ENCODE data around the gene STXBP5.
A peak's percentile ranks its signal among the peaks of the same experiment; 100 is the strongest.

Gene STXBP5

DNA sequence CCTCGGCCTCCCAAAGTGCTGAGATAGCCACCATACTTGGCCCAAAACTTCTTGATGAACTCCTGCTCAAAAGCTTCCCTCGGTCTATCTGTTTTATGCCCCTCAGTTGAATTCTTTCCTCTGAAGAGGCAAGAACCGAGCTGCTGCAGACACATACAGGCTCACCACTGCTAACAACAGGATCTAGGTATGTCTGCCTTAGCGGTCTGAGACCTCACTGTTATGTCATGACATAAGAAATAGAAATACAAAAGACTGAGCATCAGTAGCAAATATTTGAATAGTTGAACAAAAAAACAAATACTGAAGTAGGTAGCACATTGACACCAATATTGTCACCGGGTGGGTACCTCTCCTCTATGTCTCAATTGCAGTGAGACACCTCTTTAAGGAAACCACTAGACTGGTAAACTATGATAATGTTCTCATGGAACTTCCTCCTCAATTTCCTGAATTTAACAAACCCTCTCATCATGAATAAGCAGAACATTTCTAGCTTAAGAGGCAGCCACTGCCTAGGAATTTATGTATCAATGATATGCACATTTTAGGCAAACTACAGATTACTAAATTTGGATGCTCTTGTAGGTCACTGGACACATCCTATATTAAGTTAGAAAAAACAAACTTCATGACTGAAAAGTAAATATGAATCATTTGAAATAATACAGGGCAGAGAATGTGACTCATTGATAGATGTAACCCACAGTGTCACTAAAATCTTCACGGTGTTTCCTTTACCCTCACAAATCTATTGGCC, 9.4 kb upstream of the STXBP5 start:
- WGBS (ENCODE audit: extremely low coverage, insufficient coverage, low lambda C conversion rate) = no CpG with 5 or more reads among the region's 6 CpGs
- Histone ChIP-seq H3K36me3 (ENCODE audit: control insufficient read depth, insufficient read depth, low read length) (no peaks in the 10 kb centered on the region), H3K4me3 (ENCODE audit: low read length) (no peak overlapping the region), H3K4me1 (ENCODE audit: control insufficient read depth, low read depth, low read length) (no peaks in the 10 kb centered on the region), H4K8ac (ENCODE audit: low read depth, low read length) (no peak overlapping the region), H3K79me2 (ENCODE audit: control insufficient read depth, insufficient read depth, low read length) (no peaks in the 10 kb centered on the region), H3K18ac (ENCODE audit: low read length) (no peak overlapping the region), H3K27ac (ENCODE audit: low read depth, low read length) (no peak overlapping the region), H3K4ac (ENCODE audit: low read depth, low read length) (no peak overlapping the region), H2AK5ac (ENCODE audit: low read length) (no peak overlapping the region), H3K9ac (ENCODE audit: low read length) (no peak overlapping the region), H2BK5ac (ENCODE audit: low read length) (no peak overlapping the region), H3K23ac (ENCODE audit: low read length) (no peak overlapping the region), H2BK15ac (replicated peaks; ENCODE audit: low read depth) (no peak overlapping the region), H3K4me2 (ENCODE audit: low read length) (no peak overlapping the region), H3K79me1 (ENCODE audit: low read length) (no peaks in the 10 kb centered on the region), H4K5ac (ENCODE audit: low read length) (no peak overlapping the region), H3K56ac (ENCODE audit: low read length) (no peak overlapping the region), H2BK120ac (ENCODE audit: low read depth, low read length) (no peak overlapping the region), H3K27me3 (ENCODE audit: insufficient read depth, low read length, poor library complexity) (no peaks in the 10 kb centered on the region)
- DNase-seq = no peak

DNA sequence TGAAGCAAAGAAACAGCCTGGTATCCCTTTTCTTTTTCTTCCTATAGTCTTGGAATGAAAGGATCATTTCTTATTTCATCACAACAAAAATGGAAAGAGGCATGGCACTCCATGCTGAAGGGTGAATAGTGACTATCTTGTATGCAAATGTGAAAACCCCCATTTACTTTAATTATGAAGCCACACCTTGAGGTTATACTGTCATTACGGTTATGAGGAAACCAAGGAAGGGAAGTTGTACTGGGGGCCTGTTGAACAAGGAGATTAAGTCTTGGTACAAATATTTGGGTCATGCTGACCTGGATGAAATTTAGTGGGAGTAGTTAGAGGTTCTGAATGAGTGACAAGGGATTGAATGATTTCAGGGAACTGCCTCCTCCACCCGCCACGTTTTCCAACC, 8.7 kb upstream of the STXBP5 start:
- H3K18ac ChIP-seq (ENCODE audit: low read length) = no peak overlapping the region
- no peak overlapping the region for H2BK120ac ChIP-seq (ENCODE audit: low read depth, low read length)
- H4K5ac ChIP-seq (ENCODE audit: low read length) = no peak overlapping the region
- DNase-seq = no peak
- H3K23ac ChIP-seq (ENCODE audit: low read length) = no peak overlapping the region
- no peak overlapping the region for H3K4ac ChIP-seq (ENCODE audit: low read depth, low read length)
- no peaks in the 10 kb centered on the region for H3K79me2 ChIP-seq (ENCODE audit: control insufficient read depth, insufficient read depth, low read length)
- H3K36me3 ChIP-seq (ENCODE audit: control insufficient read depth, insufficient read depth, low read length) = no peaks in the 10 kb centered on the region
- no peaks in the 10 kb centered on the region for H3K4me1 ChIP-seq (ENCODE audit: control insufficient read depth, low read depth, low read length)
- no peak overlapping the region for H3K4me3 ChIP-seq (ENCODE audit: low read length)
- no peaks in the 10 kb centered on the region for H3K27me3 ChIP-seq (ENCODE audit: insufficient read depth, low read length, poor library complexity)
- no CpG with 5 or more reads among the region's 3 CpGs for WGBS (ENCODE audit: extremely low coverage, insufficient coverage, low lambda C conversion rate)
- no peak overlapping the region for H2AK5ac ChIP-seq (ENCODE audit: low read length)
- no peak overlapping the region for H3K4me2 ChIP-seq (ENCODE audit: low read length)
- no peak overlapping the region for H2BK5ac ChIP-seq (ENCODE audit: low read length)
- no peak overlapping the region for H3K56ac ChIP-seq (ENCODE audit: low read length)
- no peak overlapping the region for H3K27ac ChIP-seq (ENCODE audit: low read depth, low read length)
- no peak overlapping the region for H2BK15ac ChIP-seq (replicated peaks; ENCODE audit: low read depth)
- no peak overlapping the region for H3K9ac ChIP-seq (ENCODE audit: low read length)
- no peaks in the 10 kb centered on the region for H3K79me1 ChIP-seq (ENCODE audit: low read length)
- H4K8ac ChIP-seq (ENCODE audit: low read depth, low read length) = no peak overlapping the region

DNA sequence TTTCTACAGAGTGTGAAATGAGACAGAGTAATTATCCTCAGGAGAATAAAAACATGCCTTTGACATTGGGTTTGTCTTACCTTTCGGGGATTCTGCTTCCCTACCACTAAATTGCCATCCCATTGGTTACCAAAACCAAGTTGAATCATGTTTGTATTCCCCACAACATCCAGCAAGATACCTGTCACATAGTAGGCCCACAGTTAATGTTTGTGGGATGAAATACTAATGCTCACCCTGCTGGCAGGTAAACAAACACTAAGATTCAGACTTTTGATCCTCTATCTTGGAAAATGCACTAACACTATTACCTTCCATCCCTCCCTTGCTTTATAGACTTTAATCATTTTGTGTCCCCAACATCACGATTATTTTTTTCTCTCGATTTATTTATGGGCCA, 8.2 kb upstream of the STXBP5 start:
- no peak overlapping the region for H3K4me3 ChIP-seq (ENCODE audit: low read length)
- H2AK5ac ChIP-seq (ENCODE audit: low read length) = no peak overlapping the region
- no peak overlapping the region for H3K56ac ChIP-seq (ENCODE audit: low read length)
- H2BK5ac ChIP-seq (ENCODE audit: low read length) = no peak overlapping the region
- no CpG with 5 or more reads among the region's 3 CpGs for WGBS (ENCODE audit: extremely low coverage, insufficient coverage, low lambda C conversion rate)
- H2BK15ac ChIP-seq (replicated peaks; ENCODE audit: low read depth) = no peak overlapping the region
- no peak for DNase-seq
- H3K18ac ChIP-seq (ENCODE audit: low read length) = no peak overlapping the region
- H3K27ac ChIP-seq (ENCODE audit: low read depth, low read length) = no peak overlapping the region
- no peak overlapping the region for H2BK120ac ChIP-seq (ENCODE audit: low read depth, low read length)
- no peaks in the 10 kb centered on the region for H3K27me3 ChIP-seq (ENCODE audit: insufficient read depth, low read length, poor library complexity)
- H4K5ac ChIP-seq (ENCODE audit: low read length) = no peak overlapping the region
- no peaks in the 10 kb centered on the region for H3K79me1 ChIP-seq (ENCODE audit: low read length)
- H3K79me2 ChIP-seq (ENCODE audit: control insufficient read depth, insufficient read depth, low read length) = no peaks in the 10 kb centered on the region
- H3K9ac ChIP-seq (ENCODE audit: low read length) = no peak overlapping the region
- no peaks in the 10 kb centered on the region for H3K4me1 ChIP-seq (ENCODE audit: control insufficient read depth, low read depth, low read length)
- H4K8ac ChIP-seq (ENCODE audit: low read depth, low read length) = no peak overlapping the region
- no peak overlapping the region for H3K23ac ChIP-seq (ENCODE audit: low read length)
- H3K4ac ChIP-seq (ENCODE audit: low read depth, low read length) = no peak overlapping the region
- H3K36me3 ChIP-seq (ENCODE audit: control insufficient read depth, insufficient read depth, low read length) = no peaks in the 10 kb centered on the region
- H3K4me2 ChIP-seq (ENCODE audit: low read length) = no peak overlapping the region

DNA sequence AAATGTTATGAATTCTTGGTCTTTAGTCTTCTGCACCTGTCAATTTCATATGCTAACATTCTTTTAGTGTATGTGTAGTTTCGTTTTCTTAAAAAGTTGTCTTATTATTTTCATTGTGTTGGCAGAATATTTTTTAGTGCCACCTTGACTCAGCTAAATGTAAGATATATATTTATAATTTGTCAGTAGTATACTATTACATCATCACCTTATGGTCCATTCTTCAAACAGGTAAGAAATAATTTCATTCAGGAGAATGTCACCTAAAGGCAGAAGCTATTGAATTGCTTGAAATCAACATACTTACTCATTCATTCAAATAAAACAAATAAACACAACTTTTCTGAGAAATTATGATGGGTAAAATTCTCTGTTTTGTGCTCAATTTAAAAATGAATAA, 3.5 kb upstream of the STXBP5 start:
- no peak overlapping the region for H2AK5ac ChIP-seq (ENCODE audit: low read length)
- H3K9ac ChIP-seq (ENCODE audit: low read length) = no peak overlapping the region
- no peak overlapping the region for H3K4me3 ChIP-seq (ENCODE audit: low read length)
- no peak overlapping the region for H2BK5ac ChIP-seq (ENCODE audit: low read length)
- no peaks in the 10 kb centered on the region for H3K79me2 ChIP-seq (ENCODE audit: control insufficient read depth, insufficient read depth, low read length)
- no peaks in the 10 kb centered on the region for H3K4me1 ChIP-seq (ENCODE audit: control insufficient read depth, low read depth, low read length)
- H3K4me2 ChIP-seq (ENCODE audit: low read length) = no peak overlapping the region
- H3K27me3 ChIP-seq (ENCODE audit: insufficient read depth, low read length, poor library complexity) = no peaks in the 10 kb centered on the region
- H2BK15ac ChIP-seq (replicated peaks; ENCODE audit: low read depth) = no peak overlapping the region
- no peak overlapping the region for H3K27ac ChIP-seq (ENCODE audit: low read depth, low read length)
- H4K5ac ChIP-seq (ENCODE audit: low read length) = no peak overlapping the region
- no peak overlapping the region for H2BK120ac ChIP-seq (ENCODE audit: low read depth, low read length)
- no peaks in the 10 kb centered on the region for H3K36me3 ChIP-seq (ENCODE audit: control insufficient read depth, insufficient read depth, low read length)
- H3K4ac ChIP-seq (ENCODE audit: low read depth, low read length) = no peak overlapping the region
- no CpG with 5 or more reads among the region's 1 CpG for WGBS (ENCODE audit: extremely low coverage, insufficient coverage, low lambda C conversion rate)
- DNase-seq = no peak
- H3K18ac ChIP-seq (ENCODE audit: low read length) = no peak overlapping the region
- H3K23ac ChIP-seq (ENCODE audit: low read length) = no peak overlapping the region
- H3K79me1 ChIP-seq (ENCODE audit: low read length) = peaks cover under 1% of the 10 kb centered on the region
- no peak overlapping the region for H3K56ac ChIP-seq (ENCODE audit: low read length)
- no peak overlapping the region for H4K8ac ChIP-seq (ENCODE audit: low read depth, low read length)

DNA sequence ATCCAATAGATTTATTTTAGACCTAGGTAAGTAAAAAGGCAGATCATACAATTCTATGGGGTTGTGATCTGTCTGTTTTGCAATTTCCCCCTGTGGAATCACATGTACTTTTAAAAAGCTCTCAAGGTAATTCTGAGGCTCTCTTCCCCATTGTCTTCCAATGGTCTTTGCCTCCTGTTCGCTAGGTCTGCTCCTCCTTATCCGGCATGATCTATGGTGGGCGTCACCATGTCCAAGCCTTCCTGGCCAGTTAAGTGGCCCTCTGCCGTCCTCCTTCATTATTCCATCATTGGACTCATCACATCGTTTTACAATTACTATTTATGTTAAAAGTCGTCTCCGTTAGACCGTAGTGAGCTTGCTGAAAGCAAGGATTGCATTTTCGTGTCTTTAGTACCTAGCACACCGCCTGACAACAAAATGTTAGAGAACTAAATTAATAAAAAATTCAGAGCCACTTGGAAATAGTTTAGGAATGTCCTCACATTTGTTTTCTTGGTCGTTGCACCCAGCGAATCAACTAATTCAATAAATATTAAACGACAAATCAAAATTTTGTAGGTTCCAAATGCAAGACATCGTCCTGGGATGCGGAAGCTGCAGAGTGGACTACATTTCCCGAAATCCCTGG, 2.2 kb upstream of the STXBP5 start:
- Histone ChIP-seq H3K79me2 (ENCODE audit: control insufficient read depth, insufficient read depth, low read length) (no peaks in the 10 kb centered on the region), H2AK5ac (ENCODE audit: low read length) (no peak overlapping the region), H3K9ac (ENCODE audit: low read length) (peak overlapping the region; percentile 26), H3K56ac (ENCODE audit: low read length) (peak overlapping the region; percentile 73), H3K18ac (ENCODE audit: low read length) (no peak overlapping the region), H3K36me3 (ENCODE audit: control insufficient read depth, insufficient read depth, low read length) (no peaks in the 10 kb centered on the region), H2BK15ac (replicated peaks; ENCODE audit: low read depth) (no peak overlapping the region), H3K4me2 (ENCODE audit: low read length) (peak overlapping the region; percentile 29), H3K4ac (ENCODE audit: low read depth, low read length) (no peak overlapping the region), H3K23ac (ENCODE audit: low read length) (no peak overlapping the region), H3K79me1 (ENCODE audit: low read length) (peaks cover 2% of the 10 kb centered on the region), H2BK120ac (ENCODE audit: low read depth, low read length) (no peak overlapping the region), H3K4me1 (ENCODE audit: control insufficient read depth, low read depth, low read length) (no peaks in the 10 kb centered on the region), H4K8ac (ENCODE audit: low read depth, low read length) (no peak overlapping the region), H3K27ac (ENCODE audit: low read depth, low read length) (no peak overlapping the region), H2BK5ac (ENCODE audit: low read length) (no peak overlapping the region), H3K27me3 (ENCODE audit: insufficient read depth, low read length, poor library complexity) (no peaks in the 10 kb centered on the region), H3K4me3 (ENCODE audit: low read length) (peak overlapping the region; percentile 11), H4K5ac (ENCODE audit: low read length) (no peak overlapping the region)
- DNase-seq = peak; percentile 74
- WGBS (ENCODE audit: extremely low coverage, insufficient coverage, low lambda C conversion rate) = no CpG with 5 or more reads among the region's 16 CpGs

Data from mesendoderm (in vitro differentiated cells).